ENCODE measurements around the gene EPB41L3. TPM values are rescaled to one million over a fixed set of nuclear protein-coding genes. Genes with fewer than 3 reads are reported as not detected.

EPB41L3 gene
- total and polyA plus RNA-seq, 2 experiments from 2014 or later = 8.0 to 11.7 TPM

- no peak overlapping the region for H3K4me3 Mint-ChIP-seq
- no peak overlapping the region for H3K4me3 ChIP-seq
- H3K36me3 Mint-ChIP-seq (ENCODE audit: low read depth) = no peaks in the 10 kb centered on the region; the same call in 2 of the 3 replicates
- H3K27me3 ChIP-seq (ENCODE audit: insufficient read depth) = no peaks in the 10 kb centered on the region
- H3K79me2 ChIP-seq (replicated peaks; ENCODE audit: insufficient read depth) = no peaks in the 10 kb centered on the region
- H3K4me1 Mint-ChIP-seq = no peaks in the 10 kb centered on the region
- no peak overlapping the region for H3K27ac Mint-ChIP-seq
- H3K4me1 ChIP-seq (ENCODE audit: insufficient read depth) = no peaks in the 10 kb centered on the region
- H2AFZ ChIP-seq = no peak overlapping the region
- H3K27ac ChIP-seq (ENCODE audit: low read depth) = no peak overlapping the region
- H3K9me2 ChIP-seq (ENCODE audit: insufficient read depth) = no peaks in the 10 kb centered on the region
- DNase-seq (ENCODE audit: low spot score) (no peak), ATAC-seq (no peak)
- peaks cover 4% of the 10 kb centered on the region; the same call in 1 of the 3 replicates for H3K9me3 Mint-ChIP-seq
- no peaks in the 10 kb centered on the region for H3K36me3 ChIP-seq (ENCODE audit: insufficient read depth)
- TF ChIP-seq, protein P1, sequence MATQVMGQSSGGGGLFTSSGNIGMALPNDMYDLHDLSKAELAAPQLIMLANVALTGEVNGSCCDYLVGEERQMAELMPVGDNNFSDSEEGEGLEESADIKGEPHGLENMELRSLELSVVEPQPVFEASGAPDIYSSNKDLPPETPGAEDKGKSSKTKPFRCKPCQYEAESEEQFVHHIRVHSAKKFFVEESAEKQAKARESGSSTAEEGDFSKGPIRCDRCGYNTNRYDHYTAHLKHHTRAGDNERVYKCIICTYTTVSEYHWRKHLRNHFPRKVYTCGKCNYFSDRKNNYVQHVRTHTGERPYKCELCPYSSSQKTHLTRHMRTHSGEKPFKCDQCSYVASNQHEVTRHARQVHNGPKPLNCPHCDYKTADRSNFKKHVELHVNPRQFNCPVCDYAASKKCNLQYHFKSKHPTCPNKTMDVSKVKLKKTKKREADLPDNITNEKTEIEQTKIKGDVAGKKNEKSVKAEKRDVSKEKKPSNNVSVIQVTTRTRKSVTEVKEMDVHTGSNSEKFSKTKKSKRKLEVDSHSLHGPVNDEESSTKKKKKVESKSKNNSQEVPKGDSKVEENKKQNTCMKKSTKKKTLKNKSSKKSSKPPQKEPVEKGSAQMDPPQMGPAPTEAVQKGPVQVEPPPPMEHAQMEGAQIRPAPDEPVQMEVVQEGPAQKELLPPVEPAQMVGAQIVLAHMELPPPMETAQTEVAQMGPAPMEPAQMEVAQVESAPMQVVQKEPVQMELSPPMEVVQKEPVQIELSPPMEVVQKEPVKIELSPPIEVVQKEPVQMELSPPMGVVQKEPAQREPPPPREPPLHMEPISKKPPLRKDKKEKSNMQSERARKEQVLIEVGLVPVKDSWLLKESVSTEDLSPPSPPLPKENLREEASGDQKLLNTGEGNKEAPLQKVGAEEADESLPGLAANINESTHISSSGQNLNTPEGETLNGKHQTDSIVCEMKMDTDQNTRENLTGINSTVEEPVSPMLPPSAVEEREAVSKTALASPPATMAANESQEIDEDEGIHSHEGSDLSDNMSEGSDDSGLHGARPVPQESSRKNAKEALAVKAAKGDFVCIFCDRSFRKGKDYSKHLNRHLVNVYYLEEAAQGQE (IDR thresholded peaks at IDR 0.05; ENCODE audit: unreplicated experiment) = no peak
- TF ChIP-seq CREB1 (CRISPR knock-in tag; IDR thresholded peaks at IDR 0.05; ENCODE audit: low read depth) = no peak
- TF ChIP-seq STAT1 (IDR thresholded peaks at IDR 0.05; ENCODE audit: unreplicated experiment) = no peak
- TF ChIP-seq POLR2AphosphoS5 (IDR thresholded peaks at IDR 0.05; ENCODE audit: low read depth) = no peak
- TF ChIP-seq, protein P2, sequence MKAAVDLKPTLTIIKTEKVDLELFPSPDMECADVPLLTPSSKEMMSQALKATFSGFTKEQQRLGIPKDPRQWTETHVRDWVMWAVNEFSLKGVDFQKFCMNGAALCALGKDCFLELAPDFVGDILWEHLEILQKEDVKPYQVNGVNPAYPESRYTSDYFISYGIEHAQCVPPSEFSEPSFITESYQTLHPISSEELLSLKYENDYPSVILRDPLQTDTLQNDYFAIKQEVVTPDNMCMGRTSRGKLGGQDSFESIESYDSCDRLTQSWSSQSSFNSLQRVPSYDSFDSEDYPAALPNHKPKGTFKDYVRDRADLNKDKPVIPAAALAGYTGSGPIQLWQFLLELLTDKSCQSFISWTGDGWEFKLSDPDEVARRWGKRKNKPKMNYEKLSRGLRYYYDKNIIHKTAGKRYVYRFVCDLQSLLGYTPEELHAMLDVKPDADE (IDR thresholded peaks at IDR 0.05) = no peak
- no peak for TF ChIP-seq EZH2phosphoT487 (IDR thresholded peaks at IDR 0.05; ENCODE audit: unreplicated experiment)
- no peak for TF ChIP-seq ZNF462 (CRISPR knock-in tag; IDR thresholded peaks at IDR 0.05)
- no peak for TF ChIP-seq NANOG (IDR thresholded peaks at IDR 0.05; ENCODE audit: borderline replicate concordance)
- TF ChIP-seq ZNF331 (CRISPR knock-in tag; IDR thresholded peaks at IDR 0.05; ENCODE audit: low read depth) = no peak
- no peak for TF ChIP-seq JUNB (IDR thresholded peaks at IDR 0.05; ENCODE audit: unreplicated experiment)
- no peak for TF ChIP-seq EZH2 (IDR thresholded peaks at IDR 0.05; ENCODE audit: low read depth, unreplicated experiment)
- TF ChIP-seq, protein P3, sequence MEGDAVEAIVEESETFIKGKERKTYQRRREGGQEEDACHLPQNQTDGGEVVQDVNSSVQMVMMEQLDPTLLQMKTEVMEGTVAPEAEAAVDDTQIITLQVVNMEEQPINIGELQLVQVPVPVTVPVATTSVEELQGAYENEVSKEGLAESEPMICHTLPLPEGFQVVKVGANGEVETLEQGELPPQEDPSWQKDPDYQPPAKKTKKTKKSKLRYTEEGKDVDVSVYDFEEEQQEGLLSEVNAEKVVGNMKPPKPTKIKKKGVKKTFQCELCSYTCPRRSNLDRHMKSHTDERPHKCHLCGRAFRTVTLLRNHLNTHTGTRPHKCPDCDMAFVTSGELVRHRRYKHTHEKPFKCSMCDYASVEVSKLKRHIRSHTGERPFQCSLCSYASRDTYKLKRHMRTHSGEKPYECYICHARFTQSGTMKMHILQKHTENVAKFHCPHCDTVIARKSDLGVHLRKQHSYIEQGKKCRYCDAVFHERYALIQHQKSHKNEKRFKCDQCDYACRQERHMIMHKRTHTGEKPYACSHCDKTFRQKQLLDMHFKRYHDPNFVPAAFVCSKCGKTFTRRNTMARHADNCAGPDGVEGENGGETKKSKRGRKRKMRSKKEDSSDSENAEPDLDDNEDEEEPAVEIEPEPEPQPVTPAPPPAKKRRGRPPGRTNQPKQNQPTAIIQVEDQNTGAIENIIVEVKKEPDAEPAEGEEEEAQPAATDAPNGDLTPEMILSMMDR (conservative IDR thresholded peaks at IDR 0.05; ENCODE audit: low read depth in 2 of 2) = no peak
- no peak for TF ChIP-seq ZNF114 (CRISPR knock-in tag; IDR thresholded peaks at IDR 0.05)
- no peak overlapping the region for H3K4me2 ChIP-seq
- H3F3A ChIP-seq (replicated peaks; ENCODE audit: low read depth) = no peaks in the 10 kb centered on the region
- H3K27me3 Mint-ChIP-seq (ENCODE audit: insufficient read depth, low read depth, poor library complexity) = no peaks in the 10 kb centered on the region
- H4K20me1 ChIP-seq (replicated peaks; ENCODE audit: insufficient read depth) = no peaks in the 10 kb centered on the region
These were observed 40.1 kb downstream of the EPB41L3 start for GRCh38 chr18:5503740-5504139.
